HG03066 (cell line): ENCODE results near the gene PEAK1.

Experiments used
- ATAC-seq: cut with Tn5 transposase; IDR thresholded peaks from one replicate; pipeline ENCODE4 v1.9.1; 2021; ENCODE audit warnings: low read depth; ENCODE audit not compliant: unreplicated experiment

Gene PEAK1

GRCh38 chr15:77112838-77113504, 306.9 kb downstream of the PEAK1 start:
- no peak for ATAC-seq

GRCh38 chr15:77111789-77112188, 308.1 kb downstream of the PEAK1 start:
- ATAC-seq: no peak

- no peak for ATAC-seq
These were observed 312.2 kb downstream of the PEAK1 start for GRCh38 chr15:77107531-77108355.

GRCh38 chr15:77107068-77107467, 312.8 kb downstream of the PEAK1 start:
- no peak for ATAC-seq

GRCh38 chr15:77104155-77104554, 315.7 kb downstream of the PEAK1 start:
- no peak for ATAC-seq

GRCh38 chr15:77099741-77100463, 320.0 kb downstream of the PEAK1 start:
- no peak for ATAC-seq

- no peak for ATAC-seq
These were observed 321.3 kb downstream of the PEAK1 start for GRCh38 chr15:77098572-77098971.

- no peak for ATAC-seq
These were observed 322.0 kb downstream of the PEAK1 start for GRCh38 chr15:77097921-77098320.

- ATAC-seq: no peak
These were observed 322.6 kb downstream of the PEAK1 start for GRCh38 chr15:77097248-77097721.

- ATAC-seq: no peak
These were observed 323.4 kb downstream of the PEAK1 start for GRCh38 chr15:77096541-77096940.

GRCh38 chr15:77096138-77096537, 323.8 kb downstream of the PEAK1 start:
- ATAC-seq: no peak

- no peak for ATAC-seq
These were observed 325.4 kb downstream of the PEAK1 start for GRCh38 chr15:77094397-77095030.

GRCh38 chr15:77093436-77093835, 326.5 kb downstream of the PEAK1 start:
- no peak for ATAC-seq

- no peak for ATAC-seq
These were observed 328.8 kb downstream of the PEAK1 start for GRCh38 chr15:77091097-77091496.

- no peak for ATAC-seq
These were observed 332.7 kb downstream of the PEAK1 start for GRCh38 chr15:77087213-77087612.

GRCh38 chr15:77085297-77085696, 334.6 kb downstream of the PEAK1 start:
- no peak for ATAC-seq

GRCh38 chr15:77084436-77084835, 335.5 kb downstream of the PEAK1 start:
- no peak for ATAC-seq

- peak; percentile 74 for ATAC-seq
These were observed 336.3 kb downstream of the PEAK1 start for GRCh38 chr15:77083381-77084160.

- no peak for ATAC-seq
These were observed 337.9 kb downstream of the PEAK1 start for GRCh38 chr15:77081971-77082370.

- no peak for ATAC-seq
These were observed 343.5 kb downstream of the PEAK1 start for GRCh38 chr15:77076323-77076915.
